Panc1 (cell line): ENCODE results near the gene PRPF38B. TPM values are rescaled to one million over a fixed set of nuclear protein-coding genes. Genes with fewer than 3 reads are reported as not detected.

Experiments used
- ATAC-seq: fragments of 200-7000 bp; cut with Tn5 transposase; 2 replicates; pipeline ENCODE4 v1.9.1; 2020; ENCODE audit warnings: mild to moderate bottlenecking, moderate library complexity
- BruUV-seq: library from RNA; stranded (reverse); fragments of 400-500 nt; replicated peaks from 2 replicates; lab custom pipeline; 2021; lab: Mats Ljungman, UMichigan
- CTCF ChIA-PET: fragments of 300-600 bp; sonication (Branson Sonifier 250); formaldehyde crosslinking; loops from one replicate; lab custom pipeline; 2022; ENCODE audit warnings: antibody characterized with exemption; lab: Charles Lee
- POLR2A ChIA-PET: fragments of 300-600 bp; sonication (Branson Sonifier 250); formaldehyde crosslinking; loops from one replicate; lab custom pipeline; 2022; ENCODE audit warnings: antibody characterized with exemption; lab: Charles Lee
- DNase-seq: peaks from one replicate; pipeline ENCODE4 v3.0.0-alpha.2; 2010; ENCODE audit warnings: low read depth, low spot score
- H3K27ac ChIP-seq: 2 replicates; pipeline ENCODE4 v1.5.1; 2011; ENCODE audit warnings: mild to moderate bottlenecking, low read length, inconsistent platforms
- H3K27me3 ChIP-seq: fragments of 200-500 bp; sonication (Bioruptor generic); 2 replicates; pipeline ENCODE4 v1.6.0; 2014; ENCODE audit warnings: low read length, inconsistent platforms; ENCODE audit not compliant: control insufficient read depth, insufficient read depth
- H3K36me3 ChIP-seq: fragments of 200-500 bp; sonication (Bioruptor generic); 2 replicates; pipeline ENCODE4 v1.5.1; 2014; ENCODE audit warnings: inconsistent platforms, mild to moderate bottlenecking, low read length, moderate library complexity; ENCODE audit not compliant: control insufficient read depth, insufficient read depth
- H3K4me1 ChIP-seq: 2 replicates; pipeline ENCODE4 v1.5.1; 2011; ENCODE audit warnings: inconsistent platforms, mild to moderate bottlenecking, low read length, moderate library complexity; ENCODE audit not compliant: control insufficient read depth, insufficient read depth
- H3K4me3 ChIP-seq, 2 experiments: 2 replicates each; pipeline ENCODE4 v1.5.1; 2011 to 2012; ENCODE audit warnings: low read depth in 2 of 2, low read length in 2 of 2, mild to moderate bottlenecking in 2 of 2, inconsistent platforms in 1 of 2, moderate library complexity in 1 of 2
- H3K9me3 ChIP-seq: fragments of 200-500 bp; sonication (Bioruptor generic); 2 replicates; pipeline ENCODE4 v1.5.1; 2014; ENCODE audit warnings: low read depth, mild to moderate bottlenecking, inconsistent platforms, low read length, moderate library complexity; ENCODE audit not compliant: control insufficient read depth, insufficient read depth
- POLR2AphosphoS5 ChIP-seq: IDR thresholded peaks from 2 replicates; pipeline ENCODE4 v1.6.1; 2012; ENCODE audit warnings: mild to moderate bottlenecking, low read depth, low read length, moderate library complexity
- SIN3A ChIP-seq: IDR thresholded peaks from 2 replicates; pipeline ENCODE4 v1.6.1; 2012; ENCODE audit warnings: low read depth, mild to moderate bottlenecking, low read length, moderate library complexity, borderline replicate concordance; ENCODE audit not compliant: insufficient read depth
- TCF7L2 ChIP-seq: IDR thresholded peaks from 2 replicates; pipeline ENCODE4 v1.6.1; 2011; ENCODE audit warnings: mild to moderate bottlenecking, low read depth, low read length, inconsistent platforms
- in situ Hi-C: cut with HindIII; loops from 2 replicates; pipeline ENCODE4 v1.10.0; 2016; ENCODE audit warnings: low sequenced_read_pairs, low pct_unique_long_range_greater_than_20kb
- intact Hi-C: fragments of 100-400 bp; cut with micrococcal nuclease; formaldehyde crosslinking; loops from one replicate; pipeline ENCODE4 v1.10.0; 2022; ENCODE audit not compliant: unreplicated experiment
- total RNA-seq: library from RNA; stranded (reverse); gene quantifications from one replicate; pipeline ENCODE4 v1.2.1, GENCODE V29; 2021; ENCODE audit not compliant: unreplicated experiment
- TF ChIP-seq, protein P1 (sequence below): fragments of 450-650 bp; IDR thresholded peaks from 2 replicates; pipeline ENCODE4 v1.5.1; 2017; ENCODE audit warnings: mild to moderate bottlenecking
- TF ChIP-seq, protein P2 (sequence below), 2 experiments: IDR thresholded peaks; 2 replicates each; pipeline ENCODE4 v1.6.1; 2011 to 2012; ENCODE audit warnings: low read depth in 2 of 2, control low read depth in 1 of 2, low read length in 1 of 2, mild to moderate bottlenecking in 1 of 2, moderate library complexity in 1 of 2; ENCODE audit not compliant: insufficient read depth in 1 of 2

Gene PRPF38B
- total RNA-seq, 1 experiment from 2014 or later, result 31.7 TPM

DNA sequence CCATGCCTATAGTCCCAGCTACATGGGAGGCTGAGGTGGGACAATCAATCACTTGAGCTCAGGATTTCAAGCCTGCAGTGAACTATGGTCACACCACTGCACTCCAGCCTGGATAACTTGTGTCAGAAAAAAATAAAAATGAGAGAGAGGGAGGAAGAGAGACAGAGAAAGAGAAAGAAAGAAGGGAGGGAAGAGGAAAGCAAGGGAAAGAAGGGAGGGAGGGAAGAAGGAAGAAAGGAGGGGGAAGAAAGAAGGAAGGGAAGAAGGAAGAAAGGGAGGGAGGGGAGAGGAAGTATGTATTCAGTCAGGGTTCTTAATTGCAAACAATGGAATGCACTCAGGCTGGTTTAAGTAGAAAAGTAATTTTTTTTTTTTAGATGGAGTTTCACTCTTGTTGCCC lies 23.3 kb upstream of the PRPF38B start:
- in situ Hi-C loops, result no loop called here
- no peak for DNase-seq
- TF ChIP-seq TCF7L2 (no peak), SIN3A (no peak), POLR2AphosphoS5 (no peak)
- TF ChIP-seq, protein P1, sequence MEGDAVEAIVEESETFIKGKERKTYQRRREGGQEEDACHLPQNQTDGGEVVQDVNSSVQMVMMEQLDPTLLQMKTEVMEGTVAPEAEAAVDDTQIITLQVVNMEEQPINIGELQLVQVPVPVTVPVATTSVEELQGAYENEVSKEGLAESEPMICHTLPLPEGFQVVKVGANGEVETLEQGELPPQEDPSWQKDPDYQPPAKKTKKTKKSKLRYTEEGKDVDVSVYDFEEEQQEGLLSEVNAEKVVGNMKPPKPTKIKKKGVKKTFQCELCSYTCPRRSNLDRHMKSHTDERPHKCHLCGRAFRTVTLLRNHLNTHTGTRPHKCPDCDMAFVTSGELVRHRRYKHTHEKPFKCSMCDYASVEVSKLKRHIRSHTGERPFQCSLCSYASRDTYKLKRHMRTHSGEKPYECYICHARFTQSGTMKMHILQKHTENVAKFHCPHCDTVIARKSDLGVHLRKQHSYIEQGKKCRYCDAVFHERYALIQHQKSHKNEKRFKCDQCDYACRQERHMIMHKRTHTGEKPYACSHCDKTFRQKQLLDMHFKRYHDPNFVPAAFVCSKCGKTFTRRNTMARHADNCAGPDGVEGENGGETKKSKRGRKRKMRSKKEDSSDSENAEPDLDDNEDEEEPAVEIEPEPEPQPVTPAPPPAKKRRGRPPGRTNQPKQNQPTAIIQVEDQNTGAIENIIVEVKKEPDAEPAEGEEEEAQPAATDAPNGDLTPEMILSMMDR, result no peak
- TF ChIP-seq, protein P2, sequence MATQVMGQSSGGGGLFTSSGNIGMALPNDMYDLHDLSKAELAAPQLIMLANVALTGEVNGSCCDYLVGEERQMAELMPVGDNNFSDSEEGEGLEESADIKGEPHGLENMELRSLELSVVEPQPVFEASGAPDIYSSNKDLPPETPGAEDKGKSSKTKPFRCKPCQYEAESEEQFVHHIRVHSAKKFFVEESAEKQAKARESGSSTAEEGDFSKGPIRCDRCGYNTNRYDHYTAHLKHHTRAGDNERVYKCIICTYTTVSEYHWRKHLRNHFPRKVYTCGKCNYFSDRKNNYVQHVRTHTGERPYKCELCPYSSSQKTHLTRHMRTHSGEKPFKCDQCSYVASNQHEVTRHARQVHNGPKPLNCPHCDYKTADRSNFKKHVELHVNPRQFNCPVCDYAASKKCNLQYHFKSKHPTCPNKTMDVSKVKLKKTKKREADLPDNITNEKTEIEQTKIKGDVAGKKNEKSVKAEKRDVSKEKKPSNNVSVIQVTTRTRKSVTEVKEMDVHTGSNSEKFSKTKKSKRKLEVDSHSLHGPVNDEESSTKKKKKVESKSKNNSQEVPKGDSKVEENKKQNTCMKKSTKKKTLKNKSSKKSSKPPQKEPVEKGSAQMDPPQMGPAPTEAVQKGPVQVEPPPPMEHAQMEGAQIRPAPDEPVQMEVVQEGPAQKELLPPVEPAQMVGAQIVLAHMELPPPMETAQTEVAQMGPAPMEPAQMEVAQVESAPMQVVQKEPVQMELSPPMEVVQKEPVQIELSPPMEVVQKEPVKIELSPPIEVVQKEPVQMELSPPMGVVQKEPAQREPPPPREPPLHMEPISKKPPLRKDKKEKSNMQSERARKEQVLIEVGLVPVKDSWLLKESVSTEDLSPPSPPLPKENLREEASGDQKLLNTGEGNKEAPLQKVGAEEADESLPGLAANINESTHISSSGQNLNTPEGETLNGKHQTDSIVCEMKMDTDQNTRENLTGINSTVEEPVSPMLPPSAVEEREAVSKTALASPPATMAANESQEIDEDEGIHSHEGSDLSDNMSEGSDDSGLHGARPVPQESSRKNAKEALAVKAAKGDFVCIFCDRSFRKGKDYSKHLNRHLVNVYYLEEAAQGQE (IDR thresholded peaks at IDR 0.05; ENCODE audit: insufficient read depth in 1 of 2, low read depth in 2 of 2, low read length in 1 of 2), result no peak
- intact Hi-C loops, result no loop called here
- H3K27me3 ChIP-seq, result no peaks in the 10 kb centered on the region
- no peak overlapping the region for H3K27ac ChIP-seq
- BruUV-seq, result no TSS peak
- ChIA-PET CTCF (interaction anchor here (0.7 kb wide), 1 partner anchor 107 kb away, joined by 3 read pairs; no protein-coding TSS in a partner anchor), POLR2A (interaction anchor here (0.5 to 0.7 kb wide), 2 partner anchors 11 to 442 kb away, joined by 3 to 36 read pairs; no protein-coding TSS in a partner anchor)
- no peak for ATAC-seq
- H3K4me1 ChIP-seq, result no peaks in the 10 kb centered on the region
- H3K4me3 ChIP-seq, result no peak overlapping the region
- H3K9me3 ChIP-seq, result no peaks in the 10 kb centered on the region
- no peaks in the 10 kb centered on the region for H3K36me3 ChIP-seq

DNA sequence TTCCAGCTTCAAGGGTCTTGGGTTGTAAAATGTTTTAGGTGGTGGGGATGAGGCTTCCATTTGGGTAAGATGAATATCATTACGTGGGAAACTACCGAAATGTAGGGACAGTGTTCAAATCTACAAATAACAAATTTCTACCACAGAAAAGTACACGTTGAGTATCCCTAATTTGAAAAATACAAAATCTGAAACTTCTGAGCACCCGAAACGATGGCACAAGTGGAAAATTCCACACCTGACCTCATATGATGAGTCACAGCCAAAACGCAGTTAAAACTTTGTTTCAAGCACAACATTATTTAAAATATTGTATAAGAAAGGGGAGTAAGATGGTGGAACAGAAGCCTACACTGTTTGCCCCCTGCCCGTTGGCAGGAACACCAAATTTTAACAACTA lies 22.4 kb upstream of the PRPF38B start:
- Histone ChIP-seq H3K4me1 (no peaks in the 10 kb centered on the region), H3K36me3 (no peaks in the 10 kb centered on the region), H3K27me3 (no peaks in the 10 kb centered on the region), H3K9me3 (no peaks in the 10 kb centered on the region), H3K4me3 (no peak overlapping the region), H3K27ac (no peak overlapping the region)
- in situ Hi-C loops, result no loop called here
- TF ChIP-seq, protein P2 (IDR thresholded peaks at IDR 0.05; ENCODE audit: insufficient read depth in 1 of 2, low read depth in 2 of 2, low read length in 1 of 2), result no peak
- TF ChIP-seq SIN3A (no peak), TCF7L2 (no peak), POLR2AphosphoS5 (no peak)
- TF ChIP-seq, protein P1, result no peak
- no TSS peak for BruUV-seq
- ChIA-PET POLR2A (no interaction called here), CTCF (no interaction called here)
- intact Hi-C loops, result no loop called here
- no peak for ATAC-seq
- DNase-seq, result no peak
